Activated CD8-positive, alpha-beta memory T cell treated with anti-CD3 and anti-CD28 coated beads, Interleukin-2, amount 50 U/mL, for 24 hours (primary cell): ENCODE results near the gene MB21D2.
"Not testable (repeated sequence)": the region's sequence is repeated elsewhere in the genome, so short reads cannot be mapped to it uniquely, and the experiment has no call there.

Experiments used
- DNase-seq: peaks from one replicate; pipeline ENCODE4 v3.0.0-alpha.2; 2020; ENCODE audit errors: extremely low read depth

The MB21D2 gene, protein sequence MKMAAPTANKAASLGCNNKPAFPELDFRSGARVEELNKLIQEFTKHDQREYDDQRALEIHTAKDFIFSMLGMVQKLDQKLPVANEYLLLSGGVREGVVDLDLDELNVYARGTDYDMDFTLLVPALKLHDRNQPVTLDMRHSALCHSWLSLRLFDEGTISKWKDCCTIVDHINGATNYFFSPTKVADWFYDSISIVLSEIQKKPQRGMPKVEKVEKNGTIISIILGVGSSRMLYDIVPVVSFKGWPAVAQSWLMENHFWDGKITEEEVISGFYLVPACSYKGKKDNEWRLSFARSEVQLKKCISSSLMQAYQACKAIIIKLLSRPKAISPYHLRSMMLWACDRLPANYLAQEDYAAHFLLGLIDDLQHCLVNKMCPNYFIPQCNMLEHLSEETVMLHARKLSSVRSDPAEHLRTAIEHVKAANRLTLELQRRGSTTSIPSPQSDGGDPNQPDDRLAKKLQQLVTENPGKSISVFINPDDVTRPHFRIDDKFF

DNA sequence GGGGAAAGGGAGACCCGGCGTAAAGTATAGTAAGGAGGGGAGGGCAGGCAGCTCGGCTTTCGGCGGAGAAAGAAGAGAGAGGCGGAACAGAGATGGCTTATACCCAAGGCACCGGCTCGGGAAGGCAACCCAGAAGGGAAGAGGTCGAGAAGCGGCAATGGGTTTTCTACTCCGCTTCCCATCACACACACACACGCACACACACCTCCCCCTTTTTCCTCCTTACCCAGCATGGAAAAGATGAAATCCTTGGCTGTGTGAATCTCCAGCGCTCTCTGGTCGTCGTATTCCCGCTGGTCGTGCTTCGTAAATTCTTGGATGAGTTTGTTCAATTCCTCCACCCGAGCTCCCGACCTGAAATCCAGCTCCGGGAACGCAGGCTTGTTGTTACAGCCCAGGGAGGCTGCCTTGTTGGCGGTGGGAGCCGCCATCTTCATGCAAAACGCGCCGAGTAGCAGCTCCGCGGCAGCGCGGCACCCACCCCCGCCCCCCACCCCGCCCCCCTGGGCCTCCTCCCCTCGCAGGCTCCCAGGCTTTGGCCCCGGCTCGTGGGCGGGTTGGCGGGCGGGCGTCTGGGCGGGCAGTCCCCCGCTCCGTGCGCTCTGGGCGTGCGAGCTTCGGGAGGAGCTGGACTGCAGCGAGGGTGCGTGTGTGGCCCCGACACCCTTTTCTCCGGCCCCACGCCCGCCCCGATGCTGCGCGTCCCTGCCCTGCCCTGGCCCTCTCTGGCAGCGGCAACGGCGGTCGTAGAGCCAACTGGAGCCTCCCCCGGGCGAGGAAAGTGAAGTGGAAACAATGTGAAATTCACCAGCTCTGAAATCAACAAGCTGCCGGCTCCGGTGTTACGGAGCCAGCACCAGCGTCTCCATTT lies at the start of gene MB21D2:
Gene MB21D2 (minus strand): TSS at position 453 of the 871 bp plus-strand sequence. CDS start 16 bp downstream, at position 437.
- DNase-seq = no peak

DNA sequence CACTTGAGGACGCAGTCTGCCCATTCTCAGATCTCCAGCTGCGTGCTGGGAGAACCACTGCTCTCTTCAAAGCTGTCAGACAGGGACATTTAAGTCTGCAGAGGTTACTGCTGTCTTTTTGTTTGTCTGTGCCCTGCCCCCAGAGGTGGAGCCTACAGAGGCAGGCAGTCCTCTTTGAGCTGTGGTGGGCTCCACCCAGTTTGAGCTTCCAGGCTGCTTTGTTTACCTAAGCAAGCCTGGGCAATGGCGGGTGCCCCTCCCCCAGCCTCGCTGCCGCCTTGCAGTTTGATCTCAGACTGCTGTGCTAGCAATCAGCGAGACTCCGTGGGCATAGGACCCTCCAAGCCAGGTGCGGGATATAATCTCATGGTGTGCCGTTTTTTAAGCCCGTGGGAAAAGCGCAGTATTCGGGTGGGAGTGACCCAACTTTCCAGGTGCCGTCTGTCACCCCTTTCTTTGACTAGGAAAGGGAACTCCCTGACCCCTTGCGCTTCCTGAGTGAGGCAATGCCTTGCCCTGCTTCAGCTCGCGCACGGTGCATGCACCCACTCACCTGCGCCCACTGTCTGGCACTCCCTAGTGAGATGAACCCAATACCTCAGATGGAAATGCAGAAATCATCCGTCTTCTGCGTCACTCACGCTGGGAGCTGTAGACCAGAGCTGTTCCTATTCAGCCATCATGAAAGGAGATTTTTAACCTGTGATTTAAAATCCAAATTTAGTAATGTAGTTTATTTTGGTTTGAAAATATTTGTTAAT lies 47.5 kb upstream of the MB21D2 start:
- DNase-seq = not testable (repeated sequence)

- no peak for DNase-seq
These were observed 42.1 kb upstream of the MB21D2 start for GRCh38 chr3:192959773-192960172.

GRCh38 chr3:192958219-192958872 lies 40.7 kb upstream of the MB21D2 start:
- no peak for DNase-seq

GRCh38 chr3:192957441-192958021 lies 39.9 kb upstream of the MB21D2 start:
- DNase-seq = no peak

GRCh38 chr3:192953926-192954325 lies 36.3 kb upstream of the MB21D2 start:
- no peak for DNase-seq

DNA sequence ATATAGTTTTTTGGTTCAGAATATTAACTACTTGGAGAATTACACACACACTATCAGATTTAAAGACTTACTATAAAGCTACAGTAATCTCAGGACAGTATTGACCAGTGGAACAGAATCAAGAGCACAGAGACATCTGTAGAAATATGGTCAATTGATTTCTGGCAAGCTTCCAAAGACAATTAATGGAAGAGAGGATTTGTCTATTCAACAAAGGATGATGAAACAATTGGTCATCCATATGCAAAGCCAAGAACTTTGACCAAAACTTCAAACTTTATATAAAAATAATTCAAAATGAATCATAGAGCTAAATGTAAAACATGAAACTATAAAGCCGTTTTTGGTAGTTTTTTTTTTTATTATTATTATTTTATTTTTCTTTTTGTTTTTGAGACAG lies 29.8 kb upstream of the MB21D2 start:
- DNase-seq = no peak

GRCh38 chr3:192943393-192943792 lies 25.7 kb upstream of the MB21D2 start:
- no peak for DNase-seq

GRCh38 chr3:192942625-192943024 lies 25.0 kb upstream of the MB21D2 start:
- DNase-seq = no peak

GRCh38 chr3:192940129-192940528 lies 22.5 kb upstream of the MB21D2 start:
- DNase-seq = no peak

GRCh38 chr3:192935441-192935840 lies 17.8 kb upstream of the MB21D2 start:
- DNase-seq = no peak

GRCh38 chr3:192933779-192934460 lies 16.3 kb upstream of the MB21D2 start:
- no peak for DNase-seq

DNA sequence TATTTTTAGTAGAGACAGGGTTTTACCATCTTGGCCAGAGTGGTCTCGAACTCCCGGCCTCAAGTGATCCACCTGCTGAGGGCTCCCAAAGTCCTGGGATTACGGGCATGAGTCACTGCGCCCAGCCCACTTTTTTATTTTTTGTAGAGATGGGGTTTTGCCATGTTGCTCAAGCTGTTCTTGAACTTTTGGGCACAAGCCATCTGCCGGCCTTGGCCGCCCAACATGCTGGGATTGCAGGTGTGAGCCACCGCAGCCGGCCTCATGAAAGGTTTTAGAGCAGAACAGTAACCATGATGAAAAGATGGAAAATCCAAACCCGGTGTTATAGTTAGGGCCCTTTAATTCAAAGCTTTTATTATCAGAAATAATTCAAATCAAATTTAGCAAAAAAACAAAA lies 15.6 kb upstream of the MB21D2 start:
- no peak for DNase-seq

DNA sequence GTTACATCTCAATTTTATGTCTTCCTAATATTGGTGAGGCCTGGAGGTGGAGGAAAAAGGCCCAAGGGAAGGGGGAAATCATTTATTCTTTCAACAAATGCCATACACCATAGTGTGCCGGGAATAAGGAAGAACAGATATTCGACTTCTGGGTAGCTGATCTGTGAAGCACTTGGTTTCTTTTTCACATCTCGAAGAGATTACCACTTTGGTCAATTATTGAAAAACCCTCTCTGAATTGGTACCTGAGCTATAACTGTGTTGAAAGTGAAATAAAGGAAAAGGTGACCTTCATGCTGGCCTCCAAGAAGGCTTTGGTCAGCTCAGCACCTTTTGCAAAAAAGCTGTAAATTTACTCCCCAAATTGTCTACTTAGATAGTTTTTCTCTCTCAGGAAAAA lies 14.2 kb upstream of the MB21D2 start:
- no peak for DNase-seq

- DNase-seq = no peak
These were observed 12.9 kb upstream of the MB21D2 start for GRCh38 chr3:192930577-192930976.

DNA sequence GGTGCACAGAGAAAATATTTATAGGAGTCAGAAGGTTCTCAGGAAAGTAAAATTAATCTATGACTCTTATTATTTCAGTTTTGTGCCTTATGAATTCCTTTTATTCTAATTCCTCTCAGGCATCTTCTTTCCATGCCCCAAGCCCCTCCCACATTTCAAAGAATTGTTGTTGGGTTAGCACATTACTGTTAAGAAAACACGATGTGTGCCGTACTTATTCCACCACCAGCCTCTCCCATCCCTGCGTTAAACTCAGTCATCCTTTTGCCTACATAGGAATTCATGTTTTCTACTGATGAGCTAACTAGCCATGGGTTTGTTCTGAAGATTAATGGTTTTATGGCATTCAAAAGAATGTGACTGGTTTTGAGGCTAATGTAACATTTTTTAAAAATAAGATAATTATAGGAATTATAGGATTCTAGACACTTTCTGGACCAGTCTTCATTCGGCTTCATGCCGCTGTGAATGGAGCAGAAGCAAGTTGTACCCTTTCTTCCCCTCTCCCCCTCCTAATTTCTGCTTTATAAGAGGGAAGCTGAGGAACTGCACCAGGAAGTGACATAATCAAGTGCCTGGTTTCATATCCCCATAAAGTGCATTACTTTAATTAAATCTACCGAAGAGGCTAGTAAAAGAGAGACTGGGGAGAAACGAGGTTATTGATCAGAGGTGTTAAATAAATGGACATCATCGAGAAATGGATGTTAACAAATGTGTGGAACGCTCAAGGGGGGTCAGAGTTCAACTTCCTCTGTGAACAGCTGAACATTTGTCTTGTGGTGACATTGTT lies 12.3 kb upstream of the MB21D2 start:
- DNase-seq = no peak

- no peak for DNase-seq
These were observed 11.5 kb upstream of the MB21D2 start for GRCh38 chr3:192929146-192929545.

DNA sequence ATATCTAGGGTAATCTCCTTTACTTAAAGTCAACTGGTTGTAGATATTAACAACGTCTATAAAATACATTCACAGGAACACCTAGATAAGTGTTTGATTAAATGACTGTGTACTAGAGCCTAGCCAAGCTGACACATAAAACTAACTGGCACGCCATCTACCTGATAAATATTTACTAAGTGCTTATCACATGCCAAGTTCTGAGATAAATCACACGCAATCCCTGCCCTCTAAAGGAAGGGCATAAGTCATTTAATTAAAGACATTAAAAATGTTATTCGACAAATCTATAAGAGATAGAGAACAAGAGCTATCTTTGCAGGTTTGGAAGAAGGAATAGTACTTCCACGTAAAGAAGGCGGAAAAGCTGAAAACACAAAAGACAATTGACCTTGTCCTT lies 11.1 kb upstream of the MB21D2 start:
- DNase-seq = no peak

GRCh38 chr3:192928016-192928415 lies 10.4 kb upstream of the MB21D2 start:
- DNase-seq = no peak

DNA sequence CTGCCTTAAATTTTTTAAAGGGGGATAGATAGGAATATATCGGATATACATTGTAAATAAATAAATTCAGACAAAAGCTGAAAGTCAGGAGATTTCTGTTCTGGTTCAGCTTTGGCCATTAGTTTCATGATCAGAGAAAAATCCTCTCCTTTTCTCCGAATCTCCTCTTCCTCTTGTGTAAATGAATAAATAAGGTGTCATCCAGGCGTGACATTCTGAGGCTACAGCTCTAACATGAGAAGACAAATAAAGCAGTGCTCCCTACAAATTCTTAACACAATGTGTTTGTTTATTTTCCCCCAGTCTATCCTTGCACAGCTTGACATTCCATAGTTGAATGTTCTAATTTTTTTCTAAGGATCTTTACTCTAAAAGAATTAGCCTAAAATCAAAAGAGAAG lies 9.4 kb upstream of the MB21D2 start:
- DNase-seq = no peak
